Measurements from ENCODE around the gene PAFAH1B1. TPM values are rescaled to one million over a fixed set of nuclear protein-coding genes. Genes with fewer than 3 reads are reported as not detected.

The PAFAH1B1 gene
- total RNA-seq, 1 experiment from 2014 or later: 114 TPM

GRCh38 chr17:2710803-2711607 is 117.6 kb downstream of the PAFAH1B1 start:
- H3K27ac Mint-ChIP-seq: no peak overlapping the region; the same call in 1 of the 2 replicates
- peak overlapping the region; percentile 76 for H3K4me3 Mint-ChIP-seq
- DNase-seq (ENCODE audit: low spot score): peak; percentile 49
- no peaks in the 10 kb centered on the region for H3K9me3 Mint-ChIP-seq
- H3K4me1 Mint-ChIP-seq: peaks cover 39% of the 10 kb centered on the region
- CTCF ChIA-PET: interaction anchor here (0.7 to 2.0 kb wide), 10 partner anchors 8 to 358 kb away, joined by 3 to 10 read pairs (median 4); partner anchors contain the start of gene CCDC92B
- peak; percentile 21 for ATAC-seq
- peaks cover 7% of the 10 kb centered on the region for H3K27me3 Mint-ChIP-seq (ENCODE audit: low read depth)
- POLR2A ChIA-PET: interaction anchor here (0.7 kb wide), 1 partner anchor 14 kb away, joined by 3 read pairs; no protein-coding TSS in a partner anchor
- H3K36me3 Mint-ChIP-seq: no peaks in the 10 kb centered on the region
- no peak for TF ChIP-seq CREM (CRISPR knock-in tag; IDR thresholded peaks at IDR 0.05)
- peak; percentile 89; the same call in 1 of the 2 replicates for TF ChIP-seq ZNF219 (CRISPR knock-in tag; IDR thresholded peaks at IDR 0.05; ENCODE audit: borderline replicate concordance)
- TF ChIP-seq MAX (CRISPR knock-in tag; IDR thresholded peaks at IDR 0.05): peak; percentile 86
- no peak for TF ChIP-seq KAT7 (CRISPR knock-in tag; IDR thresholded peaks at IDR 0.05; ENCODE audit: borderline replicate concordance)
- no peak for TF ChIP-seq ZNF121 (CRISPR knock-in tag; IDR thresholded peaks at IDR 0.05)
- TF ChIP-seq ESRRA (CRISPR knock-in tag; IDR thresholded peaks at IDR 0.05; ENCODE audit: borderline replicate concordance): peak; percentile 77
- peak; percentile 70; the same call in 1 of the 2 replicates for TF ChIP-seq TEAD1 (CRISPR knock-in tag; IDR thresholded peaks at IDR 0.05)
- no peak for TF ChIP-seq MLX (CRISPR knock-in tag; IDR thresholded peaks at IDR 0.05)
- peak; percentile 70; the same call in 1 of the 2 replicates for TF ChIP-seq RELA (CRISPR knock-in tag; IDR thresholded peaks at IDR 0.05; ENCODE audit: borderline replicate concordance)
- TF ChIP-seq JUN (CRISPR knock-in tag; IDR thresholded peaks at IDR 0.05): peak; percentile 88
- no peak for TF ChIP-seq E2F4 (CRISPR knock-in tag; IDR thresholded peaks at IDR 0.05; ENCODE audit: borderline replicate concordance, low read depth)
- no peak for TF ChIP-seq ZNF512 (CRISPR knock-in tag; IDR thresholded peaks at IDR 0.05; ENCODE audit: borderline replicate concordance)
- no peak for TF ChIP-seq SOX15 (CRISPR knock-in tag; IDR thresholded peaks at IDR 0.05)
- TF ChIP-seq ARID4B (CRISPR knock-in tag; IDR thresholded peaks at IDR 0.05; ENCODE audit: borderline replicate concordance): peak; percentile 31; the same call in 1 of the 2 replicates
- peak; percentile 70 for TF ChIP-seq FOXP1 (CRISPR knock-in tag; IDR thresholded peaks at IDR 0.05; ENCODE audit: borderline replicate concordance)
- TF ChIP-seq HMGA2 (CRISPR knock-in tag; IDR thresholded peaks at IDR 0.05): no peak
- TF ChIP-seq ZNF232 (CRISPR knock-in tag; IDR thresholded peaks at IDR 0.05): no peak
- TF ChIP-seq TEAD4 (CRISPR knock-in tag; IDR thresholded peaks at IDR 0.05): peak; percentile 59; the same call in 1 of the 2 replicates
- no peak for TF ChIP-seq NR3C1 (CRISPR knock-in tag; conservative IDR thresholded peaks at IDR 0.05; ENCODE audit: low read depth)
- TF ChIP-seq ZNF281 (CRISPR knock-in tag; IDR thresholded peaks at IDR 0.05): peak; percentile 76; the same call in 1 of the 2 replicates
- no peak for TF ChIP-seq USF2 (CRISPR knock-in tag; IDR thresholded peaks at IDR 0.05)
- TF ChIP-seq ZNF138 (CRISPR knock-in tag; conservative IDR thresholded peaks at IDR 0.05): no peak
- TF ChIP-seq IRF1 (CRISPR knock-in tag; IDR thresholded peaks at IDR 0.05): peak; percentile 82

All from WTC11 (cell line).